H1 (cell line): ENCODE results near the gene C15orf62. TPM values are rescaled to one million over a fixed set of nuclear protein-coding genes. Genes with fewer than 3 reads are reported as not detected.

Experiments used
- CTCF ChIA-PET: fragments of 300-600 bp; sonication (Branson Sonifier 250); formaldehyde crosslinking; loops from one replicate; lab custom pipeline; 2021; ENCODE audit not compliant: partially characterized antibody; lab: Charles Lee
- POLR2A ChIA-PET: fragments of 300-600 bp; sonication (Branson Sonifier 250); formaldehyde crosslinking; loops from one replicate; lab custom pipeline; 2021; ENCODE audit warnings: inconsistent platforms; ENCODE audit not compliant: partially characterized antibody; lab: Charles Lee
- DNase-seq, 2 experiments: peaks; one replicate each; pipeline versions ENCODE4 v3.0.0 to v3.0.0-alpha.2; 2010 to 2022; ENCODE audit warnings: low spot score in 2 of 2, low read depth in 1 of 2, mixed read lengths in 1 of 2
- FAIRE-seq: peaks from 2 replicates; lab custom pipeline; 2011; peaks lifted over from hg19 to GRCh38; lab: Jason Lieb, UNC
- H2AFZ ChIP-seq: 2 replicates; pipeline ENCODE4 v1.8.1; 2012; ENCODE audit warnings: low read length, inconsistent platforms
- H2AK5ac ChIP-seq: 2 replicates; pipeline ENCODE4 v1.6.1; 2013; ENCODE audit warnings: low read depth, low read length
- H2BK120ac ChIP-seq: replicated peaks from 2 replicates; pipeline ENCODE3; 2013; ENCODE audit warnings: low read depth, low read length, inconsistent platforms
- H2BK12ac ChIP-seq: 2 replicates; pipeline ENCODE4 v1.6.1; 2013; ENCODE audit warnings: low read depth, low read length
- H2BK15ac ChIP-seq: 2 replicates; pipeline ENCODE4 v1.6.1; 2013; ENCODE audit warnings: low read length
- H2BK20ac ChIP-seq: 2 replicates; pipeline ENCODE4 v1.6.1; 2013; ENCODE audit warnings: low read length
- H2BK5ac ChIP-seq: 2 replicates; pipeline ENCODE4 v1.6.1; 2013; ENCODE audit warnings: low read depth, low read length
- H3K14ac ChIP-seq: 2 replicates; pipeline ENCODE4 v1.6.1; 2013; ENCODE audit warnings: inconsistent platforms; ENCODE audit not compliant: insufficient read length
- H3K18ac ChIP-seq: 2 replicates; pipeline ENCODE4 v1.6.1; 2013; ENCODE audit warnings: low read length; ENCODE audit errors: extremely low read depth
- H3K23ac ChIP-seq: 2 replicates; pipeline ENCODE4 v1.6.1; 2013; ENCODE audit warnings: inconsistent platforms; ENCODE audit not compliant: insufficient read length
- H3K23me2 ChIP-seq: 2 replicates; pipeline ENCODE4 v1.6.1; 2013; ENCODE audit warnings: low read depth, low read length
- H3K27ac ChIP-seq: 2 replicates; pipeline ENCODE4 v1.6.1; 2011; ENCODE audit warnings: low read depth, low read length, inconsistent platforms
- H3K27me3 ChIP-seq, 4 experiments: replicated peaks in 1 of 4; 1 replicate in 1 of 4; 2 replicates in 3 of 4; pipeline versions ENCODE4 v1.6.1 to v1.8.1; 2011 to 2013; ENCODE audit warnings: low read length in 3 of 4, mild to moderate bottlenecking in 3 of 4, inconsistent platforms in 2 of 4, mixed read lengths in 2 of 4, moderate library complexity in 1 of 4; ENCODE audit not compliant: control insufficient read depth in 3 of 4, insufficient read depth in 3 of 4; ENCODE audit errors: extremely low read depth in 1 of 4
- H3K36me3 ChIP-seq, 4 experiments: 2 replicates each; pipeline versions ENCODE4 v1.6.1 to v1.8.1; 2011 to 2013; ENCODE audit warnings: mild to moderate bottlenecking in 4 of 4, low read length in 3 of 4, moderate library complexity in 2 of 4, control low read depth in 1 of 4, inconsistent platforms in 1 of 4; ENCODE audit not compliant: insufficient read depth in 4 of 4, control insufficient read depth in 2 of 4
- H3K4ac ChIP-seq: replicated peaks from 2 replicates; pipeline ENCODE3; 2013; ENCODE audit warnings: low read length, low read depth, mixed read lengths, inconsistent platforms; ENCODE audit not compliant: insufficient read length
- H3K4me1 ChIP-seq, 4 experiments: replicated peaks in 1 of 4; 1 replicate in 1 of 4; 2 replicates in 3 of 4; pipeline versions ENCODE4 v1.6.1 to v1.8.1; 2011 to 2013; ENCODE audit warnings: low read length in 3 of 4, inconsistent platforms in 2 of 4, mixed read lengths in 1 of 4; ENCODE audit not compliant: insufficient read depth in 4 of 4, control insufficient read depth in 3 of 4
- H3K4me2 ChIP-seq, 2 experiments: 2 replicates each; pipeline versions ENCODE4 v1.6.1 to v1.8.1; 2011 to 2013; ENCODE audit warnings: low read depth in 2 of 2, low read length in 2 of 2, control low read depth in 1 of 2, inconsistent platforms in 1 of 2, mild to moderate bottlenecking in 1 of 2; ENCODE audit not compliant: insufficient read depth in 1 of 2
- H3K4me3 ChIP-seq, 4 experiments: fragments of 200-600, 300-600 bp in 1 of 4; sonication (generic), shearing (Covaris generic), sonication (Bioruptor Twin) in 1 of 4; 2 replicates each; pipeline versions ENCODE4 v1.5.1 to v1.8.1; 2011 to 2016; ENCODE audit warnings: low read length in 4 of 4, low read depth in 3 of 4, control low read depth in 2 of 4, inconsistent platforms in 2 of 4, mild to moderate bottlenecking in 2 of 4, mixed read lengths in 1 of 4, moderate library complexity in 1 of 4; ENCODE audit not compliant: insufficient read depth in 2 of 4; ENCODE audit errors: extremely low read depth in 1 of 4
- H3K56ac ChIP-seq: replicated peaks from 2 replicates; pipeline ENCODE3; 2013; ENCODE audit warnings: low read depth, mild to moderate bottlenecking, mixed read lengths, low read length, inconsistent platforms; ENCODE audit not compliant: insufficient read length
- H3K79me1 ChIP-seq: 2 replicates; pipeline ENCODE4 v1.6.1; 2013; ENCODE audit warnings: low read depth, low read length, control low read depth
- H3K79me2 ChIP-seq, 2 experiments: 2 replicates each; pipeline versions ENCODE4 v1.6.1 to v1.8.1; 2012 to 2013; ENCODE audit warnings: low read length in 2 of 2, mild to moderate bottlenecking in 2 of 2, inconsistent platforms in 1 of 2; ENCODE audit not compliant: insufficient read depth in 2 of 2, control insufficient read depth in 1 of 2
- H3K9ac ChIP-seq, 4 experiments: replicated peaks in 1 of 4; 1 replicate in 1 of 4; 2 replicates in 3 of 4; pipeline versions ENCODE4 v1.6.1 to v1.8.1; 2011 to 2013; ENCODE audit warnings: low read depth in 3 of 4, low read length in 3 of 4, control low read depth in 2 of 4, mild to moderate bottlenecking in 2 of 4, moderate library complexity in 2 of 4, inconsistent platforms in 1 of 4; ENCODE audit errors: extremely low read depth in 1 of 4
- H3K9me3 ChIP-seq, 2 experiments: 2 replicates each; pipeline versions ENCODE4 v1.6.1 to v1.8.1; 2012 to 2013; ENCODE audit warnings: mild to moderate bottlenecking in 2 of 2, moderate library complexity in 2 of 2, control low read depth in 1 of 2, inconsistent platforms in 1 of 2, low read depth in 1 of 2, low read length in 1 of 2, mixed read lengths in 1 of 2; ENCODE audit not compliant: insufficient read depth in 2 of 2
- H4K20me1 ChIP-seq, 2 experiments: replicated peaks in 1 of 2; 2 replicates each; pipeline versions ENCODE3 to v1.8.1; 2011 to 2013; ENCODE audit warnings: inconsistent platforms in 2 of 2, low read length in 2 of 2, mild to moderate bottlenecking in 1 of 2; ENCODE audit not compliant: insufficient read depth in 2 of 2, control insufficient read depth in 1 of 2
- H4K5ac ChIP-seq: 2 replicates; pipeline ENCODE4 v1.6.1; 2013; ENCODE audit warnings: low read length, low read depth, mixed read lengths, inconsistent platforms; ENCODE audit not compliant: insufficient read length
- H4K8ac ChIP-seq: 2 replicates; pipeline ENCODE4 v1.8.0; 2013; ENCODE audit warnings: mild to moderate bottlenecking, moderate library complexity, low read length, inconsistent platforms; ENCODE audit not compliant: insufficient read depth; ENCODE audit errors: extremely low read depth
- H4K91ac ChIP-seq: replicated peaks from 2 replicates; pipeline ENCODE3; 2013; ENCODE audit warnings: low read length, mixed read lengths, inconsistent platforms; ENCODE audit not compliant: insufficient read length
- ATF3 ChIP-seq: IDR thresholded peaks from 2 replicates; pipeline ENCODE4 v1.6.1; 2011; ENCODE audit warnings: low read depth, mild to moderate bottlenecking, low read length; ENCODE audit not compliant: insufficient read depth
- CHD2 ChIP-seq: IDR thresholded peaks from 2 replicates; pipeline ENCODE4 v1.6.1; 2012; ENCODE audit warnings: low read length, improper control_type of control experiment
- CTBP2 ChIP-seq: IDR thresholded peaks from 2 replicates; pipeline ENCODE4 v1.7.0; 2011; ENCODE audit warnings: borderline replicate concordance, mild to moderate bottlenecking, moderate library complexity, mixed read lengths, low read length; ENCODE audit not compliant: insufficient read depth, insufficient read length
- EGR1 ChIP-seq: IDR thresholded peaks from 2 replicates; pipeline ENCODE4 v1.6.1; 2011; ENCODE audit warnings: low read depth, low read length, borderline replicate concordance
- HDAC2 ChIP-seq, 2 experiments: fragments of 300-600 bp in 1 of 2; sonication (generic) in 1 of 2; IDR thresholded peaks; 2 replicates each; pipeline ENCODE4 v1.6.1; 2011 to 2012; ENCODE audit warnings: low read depth in 2 of 2, low read length in 2 of 2, mild to moderate bottlenecking in 2 of 2, moderate library complexity in 2 of 2, borderline replicate concordance in 1 of 2, inconsistent platforms in 1 of 2
- KDM4A ChIP-seq: IDR thresholded peaks from one replicate; pipeline ENCODE4 v1.7.1; 2012; ENCODE audit warnings: low read depth, mild to moderate bottlenecking, moderate library complexity, low read length, inconsistent platforms; ENCODE audit not compliant: severe bottlenecking
- KDM5A ChIP-seq: fragments of 200-600 bp; IDR thresholded peaks from 2 replicates; pipeline ENCODE4 v1.7.1; 2012; ENCODE audit warnings: mild to moderate bottlenecking, low read length, inconsistent platforms, mixed read lengths
- PHF8 ChIP-seq: fragments of 200-600 bp; sonication (generic); conservative IDR thresholded peaks from 2 replicates; pipeline ENCODE4 v1.7.1; 2012; ENCODE audit warnings: low read depth, mild to moderate bottlenecking, inconsistent platforms, low read length, moderate library complexity
- POU5F1 ChIP-seq: IDR thresholded peaks from 2 replicates; pipeline ENCODE4 v1.6.1; 2011; ENCODE audit warnings: low read depth, mild to moderate bottlenecking, low read length, moderate library complexity
- SIRT6 ChIP-seq: IDR thresholded peaks from one replicate; pipeline ENCODE4 v1.7.1; 2012; ENCODE audit warnings: low read length, inconsistent platforms
- WGBS, 2 experiments: shearing (Covaris generic) in 1 of 2; methylation state at CpG; one replicate each; pipeline versions ENCODE4 v1.1.6 to v1.1.7; 2013 to 2015; ENCODE audit warnings: low lambda C conversion rate in 2 of 2, mixed read lengths in 2 of 2, inconsistent platforms in 1 of 2, low coverage in 1 of 2, missing lambda C conversion rate in 1 of 2; ENCODE audit not compliant: insufficient replicate concordance in 2 of 2, insufficient coverage in 1 of 2, insufficient read length in 1 of 2; ENCODE audit errors: extremely low coverage in 1 of 2, missing lambda C conversion rate in 1 of 2; 5-methylcytosine and 5-hydroxymethylcytosine counted together
- polyA plus RNA-seq, 7 experiments: library from polyadenylated mRNA; depleted of rRNA in 3 of 7; stranded (reverse) in 5 of 7; unstranded in 2 of 7; fragments of >200 nt in 5 of 7; fragments of 200-250 nt in 2 of 7; gene quantifications; 1 replicate in 5 of 7; 2 replicates in 1 of 7; 4 replicates in 1 of 7; pipeline versions ENCODE4 v1.2.1 to v1.2.3, GENCODE V29; 2011 to 2013; ENCODE audit warnings: missing spikeins in 2 of 7, mixed read lengths in 2 of 7
- total RNA-seq: library from RNA; stranded (reverse); fragmentation: NEBNext Ultra II Directional; extraction: Animal tissue kit (Norgen Biotek cat#: 25700); gene quantifications from 2 replicates; pipeline ENCODE4 v1.2.1, GENCODE V29; 2021

Gene C15orf62
- total and polyA plus RNA-seq, 2 of the 8 experiments (the other 6 are each of a cell fraction or from before 2014, with no cell fraction given): 0.06 to 0.56 TPM

DNA sequence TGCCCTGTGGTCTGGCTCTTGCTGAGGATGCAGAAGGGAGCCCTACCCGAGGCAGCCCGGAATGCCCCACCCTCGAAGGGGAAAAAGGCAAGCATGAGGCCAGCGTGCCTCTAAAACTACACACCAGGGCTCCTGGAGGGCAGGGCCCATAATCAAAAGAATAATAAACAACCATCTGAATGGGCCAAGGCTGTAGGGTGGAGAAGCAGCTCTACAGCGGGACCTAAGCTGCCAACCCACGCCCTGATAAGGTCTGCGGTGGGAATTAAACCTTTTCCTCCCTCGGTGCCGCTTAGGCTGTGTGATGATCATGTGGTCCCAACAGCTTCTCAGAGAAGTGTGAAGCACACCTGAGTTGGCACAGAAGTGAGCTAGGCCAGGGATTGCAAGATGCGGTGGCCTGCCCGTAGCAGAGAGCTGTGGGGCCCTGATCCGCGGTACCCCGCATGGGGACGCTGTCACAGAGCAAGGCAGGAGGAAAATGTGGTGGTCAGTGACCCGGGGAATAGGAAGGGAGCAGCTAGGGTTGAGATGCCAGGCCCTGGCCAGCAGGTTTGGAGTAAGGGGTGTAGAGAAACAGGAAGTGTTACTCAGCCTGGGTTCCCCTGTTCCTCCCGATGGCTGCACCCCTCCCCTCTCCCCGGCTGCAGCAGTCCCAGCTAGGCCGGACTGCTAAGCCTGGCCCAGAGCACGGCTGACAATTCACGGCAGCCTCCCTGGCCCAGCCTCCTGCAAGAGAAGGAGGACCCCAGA is 1.1 kb upstream of the C15orf62 start:
- H3K9ac ChIP-seq: no peak overlapping the region
- H3K4me2 ChIP-seq: no peak overlapping the region
- H2BK15ac ChIP-seq: no peak overlapping the region
- no peak for FAIRE-seq
- H4K91ac ChIP-seq: no peak overlapping the region
- CTCF ChIA-PET: interaction anchor here (0.8 to 15.3 kb wide), 5 partner anchors 11 to 90 kb away, joined by 4 to 184 read pairs (median 43); no protein-coding TSS in a partner anchor
- H4K5ac ChIP-seq: no peak overlapping the region
- H3K27ac ChIP-seq: no peak overlapping the region
- no peaks in the 10 kb centered on the region; the same call in 1 of the 2 replicates for H3K79me1 ChIP-seq
- no peak overlapping the region for H2AK5ac ChIP-seq
- H3K14ac ChIP-seq: no peak overlapping the region
- no peak overlapping the region for H3K56ac ChIP-seq
- H2BK20ac ChIP-seq: no peak overlapping the region
- TF ChIP-seq CTBP2 (no peak), KDM4A (no peak), POU5F1 (no peak), EGR1 (no peak), ATF3 (no peak), HDAC2 (IDR thresholded peaks at IDR 0.05; ENCODE audit: borderline replicate concordance in 1 of 2, low read depth in 2 of 2, low read length in 2 of 2) (no peak), PHF8 (no peak), KDM5A (no peak), CHD2 (no peak), SIRT6 (no peak)
- no peak overlapping the region for H3K18ac ChIP-seq
- DNase-seq: no peak
- no peak overlapping the region for H2BK120ac ChIP-seq
- no peak overlapping the region for H3K23ac ChIP-seq
- peaks cover 0 to 6% (median 0%) of the 10 kb centered on the region in 4 experiments; a peak in 2 of 8 replicates for H3K36me3 ChIP-seq
- peaks cover 8% of the 10 kb centered on the region; the same call in 1 of the 2 replicates for H3K23me2 ChIP-seq
- H3K4ac ChIP-seq: no peak overlapping the region
- no peak overlapping the region for H2BK12ac ChIP-seq
- H4K8ac ChIP-seq: no peak overlapping the region; the same call in 1 of the 2 replicates
- H2BK5ac ChIP-seq: no peak overlapping the region
- peaks cover 0 to 2% of the 10 kb centered on the region in 2 experiments for H4K20me1 ChIP-seq
- no peaks in the 10 kb centered on the region for H3K79me2 ChIP-seq
- no peaks in the 10 kb centered on the region for H3K9me3 ChIP-seq
- no peak overlapping the region for H2AFZ ChIP-seq
- H3K27me3 ChIP-seq: no peaks in the 10 kb centered on the region
- 95% methylated on average over 20 of the region's 21 CpGs; no CpG with 5 or more reads in 1 of the 2 experiments for WGBS, 2 experiments
- H3K4me3 ChIP-seq: no peak overlapping the region
- POLR2A ChIA-PET: interaction anchor here (0.9 to 2.7 kb wide), 3 partner anchors 9 to 30 kb away, joined by 3 to 11 read pairs (median 4); no protein-coding TSS in a partner anchor
- peaks cover 6 to 27% (median 15%) of the 10 kb centered on the region in 4 experiments for H3K4me1 ChIP-seq
